HG02885 (cell line): ENCODE results near the gene GPR15LG.
"Not testable (repeated sequence)": the region's sequence is repeated elsewhere in the genome, so short reads cannot be mapped to it uniquely, and the experiment has no call there.

Experiments used
- ATAC-seq: cut with Tn5 transposase; IDR thresholded peaks from one replicate; pipeline ENCODE4 v1.9.1; 2021; ENCODE audit warnings: mild to moderate bottlenecking; ENCODE audit not compliant: unreplicated experiment, poor library complexity

GPR15LG gene

DNA sequence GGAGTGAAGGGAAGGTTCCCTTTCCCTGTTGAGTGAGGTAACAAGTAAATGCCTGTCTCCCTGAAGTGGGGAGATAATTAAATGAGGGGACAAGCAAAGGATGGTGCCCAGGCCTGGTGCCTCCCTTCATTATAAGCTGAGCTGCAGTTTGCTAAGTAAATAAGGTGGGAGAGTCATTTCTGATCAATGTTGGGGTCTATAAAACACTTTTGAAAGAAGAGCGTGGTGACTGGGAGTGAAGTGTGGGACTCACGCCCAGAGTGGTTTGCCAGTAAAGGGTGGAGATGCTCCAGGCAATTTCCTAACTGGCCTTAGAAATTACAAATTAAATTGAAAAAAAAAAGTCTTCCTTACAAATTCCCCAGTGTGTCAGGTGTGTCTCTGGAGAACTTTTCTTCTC is 9.6 kb upstream of the GPR15LG start:
- no peak for ATAC-seq

DNA sequence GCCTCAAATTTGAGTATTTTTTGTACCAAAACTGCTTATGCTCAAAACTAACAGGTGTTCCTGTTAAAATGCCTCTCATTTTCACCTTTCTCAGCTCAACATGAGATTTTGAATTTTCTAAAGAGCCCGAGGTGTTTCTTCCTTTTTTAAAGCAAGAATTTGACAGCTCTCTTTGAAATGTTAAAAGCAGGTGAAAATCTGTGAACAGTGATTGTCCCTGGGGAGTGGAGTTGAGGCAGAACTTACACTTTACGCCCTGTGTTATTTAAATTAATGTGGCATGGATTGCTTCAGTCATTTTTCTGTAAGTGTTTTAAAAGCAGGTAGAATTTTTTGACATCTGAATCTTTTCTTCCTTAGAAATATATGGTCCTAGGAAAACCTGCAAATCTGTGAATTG is 9.2 kb upstream of the GPR15LG start:
- ATAC-seq: no peak

DNA sequence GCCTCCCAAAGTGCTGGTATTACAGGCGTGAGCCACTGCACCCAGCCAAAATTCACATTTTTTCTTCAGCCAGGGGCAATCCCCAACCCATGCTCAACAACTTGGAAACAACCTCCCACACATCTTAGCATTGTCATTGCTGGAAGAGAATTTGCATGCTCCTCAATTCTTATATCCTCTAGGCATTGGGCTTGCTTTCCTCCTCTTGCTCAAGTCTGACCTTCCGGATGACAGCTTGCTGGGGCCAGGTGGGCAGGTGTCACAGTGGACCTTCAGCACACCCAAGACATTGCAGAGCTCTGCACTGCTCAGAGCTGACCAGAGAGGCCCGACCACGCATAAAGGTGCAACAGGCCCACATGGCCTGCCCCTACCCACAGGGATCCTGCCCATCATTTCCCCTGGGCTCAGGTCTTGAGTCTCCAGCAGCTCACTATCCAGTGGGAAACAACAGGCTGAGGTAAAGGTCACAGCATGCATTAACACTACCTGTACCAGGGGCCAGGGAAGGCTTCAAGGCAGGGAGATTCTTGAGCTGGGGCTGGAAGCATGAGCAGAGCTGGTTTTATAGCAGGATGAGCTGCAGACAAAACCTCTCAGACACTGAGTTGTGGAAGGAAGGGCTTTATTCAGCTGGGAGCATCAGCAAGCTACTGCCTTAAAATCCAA is 6.8 kb upstream of the GPR15LG start:
- peak; percentile 60 for ATAC-seq

DNA sequence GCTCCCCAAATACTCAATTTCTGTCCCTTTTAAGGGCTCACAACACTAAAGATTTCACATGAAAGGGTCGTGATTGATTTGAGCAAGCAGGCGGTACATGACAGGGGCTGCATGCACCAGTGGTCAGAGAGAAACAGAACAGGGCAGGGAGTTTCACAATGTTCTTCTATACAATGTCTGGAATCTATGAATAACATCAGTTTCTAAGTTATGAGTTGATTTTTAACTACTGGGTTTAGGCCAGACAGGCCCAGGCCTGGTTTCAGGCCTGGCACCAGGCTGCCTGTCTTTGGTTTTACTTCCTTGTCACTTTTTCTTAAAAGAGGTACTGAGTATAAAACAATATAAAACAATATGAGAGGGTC is 6.3 kb upstream of the GPR15LG start:
- peak; percentile 3 for ATAC-seq

DNA sequence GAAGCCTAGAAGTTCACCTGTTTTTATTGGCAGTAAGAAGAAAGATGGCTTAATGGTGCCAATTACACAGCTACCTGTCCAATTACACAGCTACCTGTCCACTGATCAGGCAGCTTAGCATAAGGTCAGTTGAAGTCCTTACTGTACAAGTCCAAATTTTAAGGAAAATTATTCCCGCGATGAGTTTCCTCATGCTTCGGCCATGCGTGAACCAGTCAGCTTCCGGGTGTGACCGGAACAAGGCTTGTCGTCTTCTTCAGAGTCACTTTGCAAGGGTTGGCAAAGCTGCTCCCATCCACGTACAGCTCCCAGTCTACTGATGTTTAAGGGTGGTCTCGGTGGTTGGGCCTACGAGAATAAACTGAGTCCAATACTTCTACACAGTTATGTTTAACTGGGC is 5.2 kb upstream of the GPR15LG start:
- not testable (repeated sequence) for ATAC-seq

DNA sequence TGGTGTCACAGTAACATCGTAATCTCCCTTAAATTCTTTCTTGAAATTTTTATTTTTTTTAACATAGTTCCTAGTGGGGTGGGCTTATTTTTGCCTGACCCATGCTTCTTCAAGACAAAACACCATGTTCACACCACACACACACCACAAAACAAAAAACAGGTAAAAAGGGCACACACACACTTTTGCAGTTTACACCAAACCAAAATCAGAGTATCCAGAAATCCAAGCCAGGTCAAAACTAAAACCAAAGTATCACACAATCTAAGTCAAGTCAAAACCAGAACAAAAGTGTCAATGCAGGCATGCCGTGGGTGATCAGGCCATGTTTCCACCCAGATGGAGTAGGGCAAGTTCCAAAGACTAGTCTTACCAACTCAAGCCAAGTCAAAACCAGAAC is 2.4 kb upstream of the GPR15LG start:
- not testable (repeated sequence) for ATAC-seq

DNA sequence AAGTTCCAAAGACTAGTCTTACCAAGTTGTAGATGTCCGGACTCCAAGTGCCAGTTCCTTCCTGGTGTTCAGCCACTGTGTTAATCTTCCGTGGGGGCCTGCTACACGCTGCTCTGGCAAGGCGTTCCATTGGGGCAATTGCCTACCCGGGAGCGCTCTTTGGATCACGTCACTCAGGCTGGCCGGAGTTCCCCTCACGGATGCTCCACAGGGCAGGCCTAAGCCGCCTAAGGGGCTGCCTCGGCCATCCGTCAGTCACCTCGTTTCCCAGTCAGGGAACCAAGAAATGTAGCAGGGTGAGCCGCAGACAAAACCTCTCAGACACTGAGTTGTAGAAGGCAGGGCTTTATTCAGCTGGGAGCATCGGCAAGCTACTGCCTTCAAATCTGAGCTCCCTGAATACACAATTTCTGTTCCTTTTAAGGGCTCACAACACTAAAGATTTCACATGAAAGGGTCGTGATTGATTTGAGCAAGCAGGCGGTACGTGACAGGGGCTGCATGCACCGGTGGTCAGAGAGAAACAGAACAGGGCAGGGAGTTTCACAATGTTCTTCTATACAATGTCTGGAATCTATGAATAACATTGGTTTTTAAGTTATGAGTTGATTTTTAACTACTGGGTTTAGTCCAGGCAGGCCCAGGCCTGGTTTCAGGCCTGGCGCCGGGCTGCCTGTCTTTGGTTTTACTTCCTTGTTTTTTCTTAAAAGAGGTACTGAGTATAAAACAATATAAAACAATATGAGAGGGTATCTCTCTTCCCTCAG is 1.7 kb upstream of the GPR15LG start:
- ATAC-seq: peak; percentile 48

DNA sequence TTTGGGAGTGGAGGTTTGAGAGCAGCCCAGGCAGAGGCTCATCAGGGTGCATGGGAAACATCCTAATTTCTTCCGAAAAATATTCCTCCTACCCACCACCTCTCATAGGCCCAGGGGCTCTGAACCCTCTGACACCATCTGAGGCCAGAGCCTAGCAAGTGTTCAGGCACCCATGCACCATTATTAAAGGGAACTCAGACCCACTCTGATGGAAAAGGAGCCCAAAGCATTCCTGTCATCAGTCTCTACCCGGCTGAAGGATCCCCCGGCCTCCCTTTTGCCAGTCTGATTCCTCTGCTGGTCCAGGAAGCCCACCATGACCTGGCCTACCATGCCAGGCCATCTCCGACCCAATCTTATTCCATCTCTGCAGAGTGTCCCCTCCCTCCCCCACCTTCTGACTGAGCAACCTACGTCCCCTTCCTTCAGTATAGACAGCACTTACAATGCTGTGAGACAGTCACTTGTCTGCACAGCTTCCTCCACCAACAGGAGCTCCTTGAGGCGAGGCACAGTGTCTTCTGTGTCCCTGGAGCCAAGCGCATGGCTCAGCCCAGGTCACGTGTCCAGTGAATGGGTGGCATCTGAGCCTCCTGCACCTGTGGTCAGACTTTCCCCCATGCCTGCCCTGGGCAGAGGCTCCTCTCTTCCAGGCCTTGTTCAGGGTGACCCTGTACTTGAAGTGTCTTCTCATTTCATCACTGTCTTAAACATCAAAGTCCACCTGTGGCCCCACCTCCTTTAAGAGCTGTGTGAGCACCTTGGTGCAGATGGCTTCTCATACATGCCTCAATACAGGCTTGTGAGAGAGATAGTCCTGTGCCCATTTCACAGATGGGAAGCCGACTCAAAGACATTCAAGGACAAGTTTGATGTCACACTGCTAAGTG is 889 bp upstream of the GPR15LG start:
- peak; percentile 58 for ATAC-seq

DNA sequence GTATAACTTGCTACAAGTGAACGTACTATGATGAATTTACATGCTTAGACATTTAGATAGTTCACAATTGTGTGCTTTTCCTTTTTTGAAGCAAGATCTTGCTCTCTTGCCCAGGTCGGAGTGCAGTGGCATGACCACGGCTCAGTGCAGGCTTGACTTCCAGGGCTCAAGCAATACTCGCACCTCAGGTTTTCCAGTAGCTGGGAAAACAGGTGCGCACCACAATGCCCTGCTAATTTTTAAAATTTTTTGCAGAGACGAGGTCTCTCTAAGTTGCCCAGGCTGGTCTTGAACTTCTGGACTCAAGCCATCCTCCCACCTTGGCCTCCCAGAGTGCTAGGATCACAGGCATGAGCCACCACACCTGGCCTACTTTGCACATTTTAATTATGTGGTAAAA is 1.8 kb downstream of the GPR15LG start:
- no peak for ATAC-seq

DNA sequence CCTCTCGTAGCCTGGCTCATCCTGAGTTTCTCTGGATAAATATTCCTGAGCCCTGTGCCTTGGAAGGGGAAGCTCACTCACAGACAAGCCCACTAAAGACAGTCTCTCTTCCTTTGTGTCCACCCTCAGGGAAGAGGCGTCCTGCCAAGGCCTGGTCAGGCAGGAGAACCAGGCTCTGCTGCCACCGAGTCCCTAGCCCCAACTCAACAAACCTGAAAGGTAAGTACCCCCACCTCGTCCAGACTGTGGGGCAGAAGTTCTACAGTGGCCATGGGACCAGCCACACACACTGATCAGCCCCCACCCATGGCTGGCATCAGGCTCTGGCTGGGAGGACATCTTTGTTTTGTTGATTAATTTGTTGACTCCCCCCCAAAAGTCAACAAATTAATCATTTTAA is 2.8 kb downstream of the GPR15LG start:
- ATAC-seq: no peak

DNA sequence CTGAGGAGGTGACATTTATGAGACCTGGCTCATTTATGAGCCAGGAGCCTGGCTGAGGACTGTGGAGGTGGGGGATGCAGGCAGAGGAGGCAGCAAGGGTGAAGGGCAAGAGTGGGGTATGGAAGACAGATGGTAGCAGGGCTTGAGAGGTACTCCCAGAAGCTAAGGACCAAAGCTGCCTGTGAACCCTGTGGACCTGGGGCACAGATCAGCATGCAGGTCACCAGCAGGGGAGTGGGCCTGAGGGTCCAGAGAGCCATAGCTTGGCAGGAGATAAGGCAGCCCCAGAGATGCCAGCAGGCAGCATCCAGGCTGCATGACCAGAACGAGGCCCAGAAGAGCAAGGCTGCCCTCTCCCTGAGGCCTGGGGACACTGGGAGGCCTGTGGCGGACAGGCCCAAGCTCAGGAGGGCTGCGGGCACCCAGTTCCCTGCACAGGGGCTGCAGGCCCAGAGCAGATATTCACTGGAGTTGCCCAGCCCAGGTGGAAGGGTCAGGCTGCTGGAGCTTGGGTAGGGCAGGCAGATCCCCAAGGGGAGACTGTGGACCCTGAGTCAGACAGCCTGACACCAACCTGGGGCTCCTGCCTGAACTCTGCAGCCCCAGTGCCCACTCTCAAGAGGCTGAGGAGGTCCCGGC is 3.4 kb downstream of the GPR15LG start:
- ATAC-seq: no peak

DNA sequence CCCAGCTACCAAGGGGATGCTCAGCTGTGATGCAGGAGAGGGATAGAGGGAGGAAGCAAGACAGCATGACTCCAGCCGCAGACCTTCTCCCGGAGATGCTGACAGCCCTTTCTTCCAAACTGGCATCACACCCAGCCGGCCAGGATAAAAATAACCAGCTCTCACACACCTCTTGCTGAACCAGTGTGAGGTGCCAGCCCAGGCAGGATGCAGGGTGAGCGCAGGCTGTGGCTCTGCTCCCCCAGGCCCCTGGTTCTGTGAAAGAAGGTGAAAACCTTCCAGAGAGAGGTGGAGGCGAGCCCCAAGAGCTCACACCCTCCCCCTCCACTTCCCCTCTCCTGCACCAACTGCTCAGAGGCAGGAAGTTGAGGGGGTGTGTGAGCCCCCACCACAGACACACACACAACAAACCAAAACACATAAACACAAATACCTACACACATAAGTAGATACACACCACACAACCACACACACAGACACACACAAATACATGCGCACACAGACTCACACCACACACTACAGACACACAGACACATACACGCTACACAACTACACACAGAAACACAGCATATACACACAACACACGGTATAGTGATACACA is 4.0 kb downstream of the GPR15LG start:
- peak; percentile 54 for ATAC-seq

DNA sequence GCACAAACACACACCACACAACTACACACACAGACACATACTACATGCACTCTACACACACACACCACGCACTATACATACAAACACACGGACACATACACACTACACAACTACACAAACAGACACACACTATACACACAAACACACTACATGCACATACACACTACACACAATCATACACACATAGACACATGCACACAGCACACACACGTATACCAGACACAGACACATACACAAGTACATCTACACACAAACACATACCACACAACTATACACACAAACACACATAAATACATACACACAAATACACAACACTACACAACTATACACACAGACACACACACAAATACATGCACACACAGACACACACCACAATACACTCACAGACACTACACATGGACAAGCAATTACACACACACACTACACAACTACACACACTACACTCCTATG is 4.6 kb downstream of the GPR15LG start:
- ATAC-seq: no peak

DNA sequence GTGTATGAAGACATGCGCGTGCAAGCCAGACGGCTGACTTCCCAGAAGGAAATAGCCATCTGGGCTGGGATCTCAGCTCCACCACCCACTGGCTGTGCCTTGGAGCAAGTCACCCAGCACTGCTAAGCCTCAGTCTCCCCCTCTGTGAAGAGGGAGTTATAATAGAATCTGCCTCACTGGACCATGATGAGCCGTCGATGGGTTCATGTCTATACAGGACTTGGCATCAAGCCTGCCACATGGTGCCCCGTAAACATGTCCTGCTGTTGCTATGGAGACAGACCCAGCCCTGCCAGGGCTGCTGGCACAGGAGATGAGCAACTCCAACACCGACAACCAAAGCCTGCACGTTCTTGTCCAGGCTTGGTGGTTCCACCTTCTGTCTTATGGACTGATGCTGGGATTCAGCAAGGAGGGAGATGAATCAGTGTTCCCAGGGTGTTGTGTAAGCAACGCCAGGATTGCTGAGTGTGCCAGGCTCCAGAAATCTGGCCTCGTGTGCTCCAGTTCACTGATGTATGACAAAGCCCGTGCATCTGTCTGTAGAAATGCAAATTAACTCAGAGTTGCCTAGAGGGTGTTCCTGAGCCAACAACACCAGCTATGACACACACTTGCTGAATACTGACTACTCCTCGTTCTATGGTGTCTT is 5.6 kb downstream of the GPR15LG start:
- ATAC-seq: peak; percentile 94

DNA sequence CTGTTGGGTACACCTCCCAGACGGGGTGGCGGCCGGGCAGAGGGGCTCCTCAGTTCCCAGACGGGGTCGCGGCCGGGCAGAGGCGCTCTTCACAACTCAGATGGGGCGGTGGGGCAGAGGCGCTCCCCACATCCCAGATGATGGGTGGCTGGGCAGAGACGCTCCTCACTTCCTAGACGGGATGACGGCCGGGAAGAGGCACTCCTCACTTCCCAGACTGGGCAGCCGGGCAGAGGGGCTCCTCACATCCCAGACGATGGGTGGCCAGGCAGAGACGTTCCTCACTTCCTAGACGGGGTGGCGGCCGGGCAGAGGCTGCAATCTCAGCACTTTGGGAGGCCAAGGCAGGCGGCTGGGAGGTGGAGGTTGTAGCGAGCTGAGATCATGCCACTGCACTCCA is 6.8 kb downstream of the GPR15LG start:
- not testable (repeated sequence) for ATAC-seq

DNA sequence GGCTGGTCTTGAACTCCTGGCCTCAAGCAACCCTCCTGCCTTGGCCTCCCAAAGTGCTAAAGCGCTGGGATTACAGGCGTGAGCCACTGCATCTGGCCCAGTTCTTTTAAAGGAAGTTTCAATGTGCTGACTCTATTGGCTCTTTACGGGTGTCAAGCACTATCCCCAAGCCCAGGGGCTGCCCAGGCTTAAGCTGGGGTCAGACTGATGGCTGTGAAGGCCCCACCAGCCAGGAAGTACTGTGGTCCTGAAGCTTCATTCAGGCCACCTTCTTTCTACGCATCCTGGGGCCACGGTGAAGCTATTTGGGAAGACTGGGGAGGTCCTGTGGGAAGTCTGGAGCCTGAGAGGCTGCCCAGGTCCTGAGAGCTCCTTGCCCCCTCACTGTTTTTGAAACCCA is 8.0 kb downstream of the GPR15LG start:
- no peak for ATAC-seq

DNA sequence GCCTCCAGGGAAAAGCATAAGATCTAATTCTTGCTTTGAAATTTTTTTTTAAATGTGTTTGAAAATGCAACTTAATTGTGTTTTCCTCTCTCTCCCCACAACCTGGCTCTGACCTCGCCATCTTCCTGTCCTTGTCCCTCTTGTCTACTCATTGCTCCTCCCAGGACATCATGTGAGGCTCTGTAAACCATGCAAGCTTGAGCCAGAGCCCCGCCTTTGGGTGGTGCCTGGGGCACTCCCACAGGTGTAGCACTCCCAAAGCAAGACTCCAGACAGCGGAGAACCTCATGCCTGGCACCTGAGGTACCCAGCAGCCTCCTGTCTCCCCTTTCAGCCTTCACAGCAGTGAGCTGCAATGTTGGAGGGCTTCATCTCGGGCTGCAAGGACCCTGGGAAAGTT is 10.9 kb downstream of the GPR15LG start:
- ATAC-seq: peak; percentile 43

DNA sequence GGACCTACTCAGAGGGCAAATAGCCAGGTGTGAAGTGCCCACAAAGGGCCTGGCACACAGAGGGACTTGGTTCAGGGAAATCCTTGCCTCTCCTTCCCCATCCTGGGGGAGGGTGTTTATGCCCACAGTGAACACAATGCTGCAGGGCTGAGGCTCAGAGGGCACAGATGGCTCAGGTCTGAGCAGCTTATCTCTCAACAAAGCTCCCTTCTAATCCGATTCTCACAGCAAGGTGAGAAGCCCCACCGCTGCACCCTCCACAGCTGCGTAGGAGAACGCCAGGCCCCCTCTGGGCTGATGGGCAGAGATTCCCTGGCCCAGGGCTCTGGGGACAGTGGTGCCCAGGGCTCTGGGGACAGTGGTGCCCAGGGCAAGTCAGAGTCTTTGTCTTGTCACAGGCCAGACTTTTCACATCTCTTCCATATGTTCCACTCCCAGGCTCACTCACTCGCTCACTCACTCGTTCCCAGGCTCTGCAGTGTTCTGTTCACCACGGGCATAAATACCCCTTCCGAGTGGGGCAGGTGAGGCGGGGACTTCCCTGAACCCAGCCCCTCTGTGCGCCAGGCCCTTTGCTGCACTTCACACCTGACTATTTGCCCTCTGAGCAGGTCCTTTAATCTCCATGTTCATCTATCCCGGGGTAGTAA is 12.1 kb downstream of the GPR15LG start:
- ATAC-seq: no peak

DNA sequence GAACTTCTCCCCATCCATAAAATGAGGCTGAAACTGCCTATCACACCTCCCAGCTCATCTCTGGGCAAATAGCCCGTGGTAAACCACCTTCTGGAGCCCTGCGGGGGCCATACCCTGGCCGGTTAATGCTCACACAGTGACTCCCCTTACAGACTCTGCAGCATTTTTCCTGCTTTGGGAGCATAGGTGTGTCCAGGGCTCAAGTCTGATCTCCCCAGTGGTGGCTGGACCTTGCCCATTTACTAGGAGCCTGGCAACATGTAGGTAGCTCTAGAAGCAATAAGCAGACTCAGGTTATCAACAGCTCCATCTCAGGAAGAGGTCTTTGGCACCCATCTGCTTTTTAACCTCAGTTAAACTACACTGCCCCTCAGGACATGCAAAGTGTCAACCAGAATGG is 15.2 kb downstream of the GPR15LG start:
- no peak for ATAC-seq
